ENCODE data around the gene SERGEF.

Gene SERGEF

DNA sequence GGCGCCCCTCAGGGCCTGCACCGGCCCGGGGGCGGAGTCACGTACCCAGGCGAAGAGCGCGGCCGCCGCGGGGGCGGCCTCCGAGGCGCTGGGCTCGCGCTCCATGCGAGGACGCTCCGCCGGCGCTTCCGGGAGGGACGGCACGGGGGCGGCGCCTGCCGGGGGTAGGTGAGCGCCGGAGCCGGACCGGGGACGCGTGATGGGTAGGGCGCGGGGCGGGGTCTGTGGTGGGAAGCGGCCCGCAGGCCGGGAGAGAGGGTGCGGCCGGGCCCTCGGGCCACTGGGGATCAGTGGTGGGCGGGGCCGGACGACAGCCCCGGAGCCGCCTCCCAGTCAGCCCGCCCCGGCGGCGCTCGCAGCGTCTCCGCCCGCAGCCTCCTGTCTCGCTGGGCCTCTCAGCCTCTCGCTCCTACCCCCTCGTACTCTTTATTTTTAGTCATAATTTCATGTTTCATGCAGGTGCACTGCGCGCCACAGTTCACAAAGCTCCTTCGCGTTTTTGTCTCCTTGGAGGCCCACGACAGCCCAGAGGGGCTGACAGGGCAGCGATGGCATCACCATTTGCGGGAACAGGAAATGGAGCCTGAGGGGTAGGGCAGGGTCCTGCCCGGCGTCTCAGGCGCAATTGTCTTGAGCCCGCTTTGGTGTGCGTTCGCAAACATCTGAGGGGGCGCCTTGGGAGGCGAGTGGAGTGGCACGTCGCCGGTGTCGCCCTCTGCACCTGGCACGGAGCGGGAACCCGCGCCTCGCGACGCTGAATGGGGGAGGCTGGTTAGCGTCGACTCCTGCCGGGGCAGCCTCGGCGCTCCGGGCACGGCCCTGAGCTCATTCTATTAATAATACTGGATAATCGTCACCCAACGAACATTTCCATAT lies at the start of gene SERGEF:
Gene SERGEF (minus strand): TSS at position 142 of the 876 bp plus-strand sequence. CDS start 37 bp downstream, at position 105.
- DNase-seq: peak; percentile 75 to 85

DNA sequence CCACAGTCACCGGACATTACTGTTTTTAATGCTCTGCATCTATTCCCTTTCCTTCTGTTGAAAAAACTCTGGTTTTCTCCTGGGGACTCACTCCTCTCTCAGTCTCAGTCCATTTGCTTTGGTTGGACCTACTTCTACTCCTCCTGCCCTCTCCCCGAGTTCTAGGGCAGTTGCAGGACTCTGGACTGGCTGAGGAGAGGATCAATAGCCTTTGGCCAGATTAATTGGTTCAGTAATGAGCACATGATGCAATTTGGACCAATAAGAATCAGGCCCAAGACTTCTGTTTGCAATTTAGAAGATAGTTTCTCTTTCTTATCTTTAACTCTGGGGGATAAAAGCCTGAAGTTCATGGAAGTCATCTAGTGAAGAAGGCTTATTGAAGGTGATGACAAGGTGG lies 48.5 kb upstream of the SERGEF start:
- DNase-seq: no peak

DNA sequence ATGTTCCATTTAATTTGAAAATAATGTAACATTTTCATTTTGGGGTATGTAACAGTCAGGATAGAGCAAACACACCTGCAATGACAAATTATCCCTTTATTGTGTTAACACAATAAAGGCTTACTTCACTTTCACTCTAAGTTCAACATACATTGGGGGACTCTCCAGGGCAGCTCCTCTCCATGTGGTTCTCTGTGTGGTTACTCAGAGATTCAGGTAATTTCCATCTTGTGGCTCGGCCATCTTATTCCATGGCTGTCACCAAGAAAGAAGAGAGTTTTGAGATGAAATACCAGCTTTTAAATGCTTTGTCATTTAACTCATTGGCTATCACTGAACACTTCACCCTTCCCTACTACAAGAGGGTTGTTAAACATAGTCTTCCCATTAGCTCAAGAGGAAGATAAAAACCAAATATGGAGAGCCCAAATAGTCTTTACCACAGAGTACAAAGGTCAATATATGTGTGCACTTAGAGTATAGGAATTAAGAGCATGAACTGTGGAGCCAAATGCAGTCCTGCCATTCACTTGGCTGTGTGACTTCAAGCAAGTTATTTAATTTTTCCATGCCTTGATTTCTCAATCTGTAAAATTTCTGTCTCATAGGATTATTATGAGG lies 43.8 kb upstream of the SERGEF start:
- DNase-seq: no peak

DNA sequence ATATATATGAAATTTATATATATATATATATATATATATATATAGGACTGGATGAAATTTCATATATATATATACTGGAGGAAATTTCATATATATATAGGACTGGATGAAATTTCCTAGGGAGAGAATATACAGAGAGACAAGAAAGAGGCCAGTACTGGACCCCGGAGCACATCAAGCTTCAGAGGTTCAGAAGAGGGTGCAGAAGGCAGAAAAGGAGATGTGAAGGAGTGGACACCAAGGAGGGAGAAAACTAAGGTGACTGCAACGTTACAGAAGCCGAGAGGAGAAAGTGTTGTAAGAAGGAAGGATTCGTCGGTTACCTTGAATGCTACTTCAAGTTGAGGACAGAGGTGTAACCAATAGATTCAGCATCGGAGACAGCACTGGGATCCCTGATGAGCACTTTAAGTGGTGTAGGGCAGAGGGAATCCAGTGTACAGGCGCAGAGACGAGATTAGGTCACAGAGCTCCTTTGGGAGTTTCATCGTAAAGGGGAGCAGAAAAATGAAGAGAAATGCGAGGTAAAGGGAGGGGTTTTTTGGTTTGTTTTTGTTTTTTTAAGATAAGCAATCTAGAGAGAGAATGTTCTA lies 41.8 kb upstream of the SERGEF start:
- no peak for DNase-seq

DNA sequence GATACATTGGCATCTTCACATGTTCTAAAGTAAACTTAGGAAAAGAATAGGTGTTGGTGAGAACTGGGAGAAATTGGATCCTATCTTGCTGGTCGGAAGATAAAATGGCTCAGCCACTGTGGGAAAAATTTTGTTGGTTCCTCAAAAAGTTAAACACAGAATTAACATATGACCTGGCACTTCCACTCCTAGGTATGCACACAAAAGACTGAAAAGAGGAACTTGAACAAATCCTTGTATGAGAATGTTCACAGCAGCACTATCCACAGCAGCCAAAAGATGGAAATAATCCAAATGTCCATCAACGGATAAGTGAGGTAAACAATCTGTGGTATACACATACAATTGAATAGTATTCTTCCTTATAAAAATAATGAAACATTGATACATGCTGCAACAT lies 38.0 kb upstream of the SERGEF start:
- no peak for DNase-seq

DNA sequence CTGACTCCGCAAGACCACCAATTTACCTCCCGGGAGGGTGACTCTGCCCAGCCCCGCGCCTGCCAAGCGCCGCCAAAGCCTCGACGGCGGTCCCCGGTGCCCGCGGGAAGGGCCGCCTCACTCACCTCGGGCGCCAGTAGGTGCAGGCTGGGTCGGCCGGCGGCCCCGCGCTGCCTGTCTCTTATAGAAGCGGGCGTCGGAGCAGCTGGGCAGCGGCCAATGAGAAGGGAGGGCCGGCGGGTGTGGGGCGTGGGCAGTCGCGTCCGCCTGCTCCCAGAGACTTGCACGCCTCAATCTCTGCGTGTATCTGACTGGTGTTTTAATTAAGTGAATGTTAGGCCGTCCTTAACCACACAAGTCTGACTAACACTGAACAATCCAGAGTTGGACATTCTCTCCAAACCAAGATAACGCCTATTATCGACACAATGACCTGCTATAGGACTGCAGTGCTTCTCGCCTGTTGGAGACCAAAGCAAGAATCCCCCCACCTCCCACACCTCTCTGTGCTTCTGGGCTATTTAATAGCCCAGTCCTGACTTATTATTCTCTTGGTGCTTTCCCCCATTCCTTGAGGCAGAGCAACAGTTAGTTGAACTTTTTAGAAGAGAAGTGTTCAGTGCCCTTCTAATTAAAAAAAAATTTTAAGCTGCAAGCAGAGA lies 33.4 kb upstream of the SERGEF start, which contains the start of gene TPH1:
Gene TPH1 (minus strand): TSS at position 154 of the 662 bp plus-strand sequence. CDS start 5,507 bp downstream, outside the sequence.
- DNase-seq: no peak

DNA sequence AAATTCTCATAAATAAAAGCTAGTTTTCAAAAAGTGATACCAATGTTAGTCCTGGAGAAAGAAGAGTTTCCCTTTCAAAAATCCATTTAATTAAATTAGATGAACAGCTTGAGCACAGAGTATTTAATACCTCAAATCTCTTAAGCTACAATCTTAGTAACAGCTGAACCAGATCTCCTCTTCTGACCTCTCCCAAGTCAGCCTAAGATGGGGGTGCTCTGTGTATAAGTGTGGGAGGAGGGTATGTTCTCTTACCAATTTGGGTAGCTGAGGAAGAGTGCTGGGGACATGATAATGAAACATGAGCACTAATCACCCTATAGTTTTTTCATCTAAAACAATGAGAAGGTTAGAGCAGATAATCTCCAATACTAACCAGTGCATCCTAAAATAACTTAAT lies 23.6 kb upstream of the SERGEF start:
- no peak for DNase-seq

DNA sequence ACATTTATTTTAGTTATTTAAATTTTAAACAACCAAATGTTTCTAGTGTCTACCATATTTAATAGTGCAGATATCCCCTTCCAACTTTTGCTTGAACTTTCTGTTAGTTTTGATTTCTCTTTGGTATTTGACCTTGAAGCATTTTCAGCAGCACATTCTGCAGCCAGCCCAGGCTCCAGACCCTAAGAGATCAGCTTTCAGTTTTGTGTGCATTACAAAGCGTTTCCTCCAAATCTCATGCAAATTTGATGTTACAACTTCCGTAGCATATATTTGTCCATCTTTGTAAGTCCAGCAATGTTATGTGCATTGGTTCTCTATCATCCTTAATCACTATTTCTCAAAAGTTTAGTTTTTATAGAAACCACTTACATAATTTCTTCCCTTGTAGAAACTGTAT lies 14.6 kb upstream of the SERGEF start:
- DNase-seq: no peak

DNA sequence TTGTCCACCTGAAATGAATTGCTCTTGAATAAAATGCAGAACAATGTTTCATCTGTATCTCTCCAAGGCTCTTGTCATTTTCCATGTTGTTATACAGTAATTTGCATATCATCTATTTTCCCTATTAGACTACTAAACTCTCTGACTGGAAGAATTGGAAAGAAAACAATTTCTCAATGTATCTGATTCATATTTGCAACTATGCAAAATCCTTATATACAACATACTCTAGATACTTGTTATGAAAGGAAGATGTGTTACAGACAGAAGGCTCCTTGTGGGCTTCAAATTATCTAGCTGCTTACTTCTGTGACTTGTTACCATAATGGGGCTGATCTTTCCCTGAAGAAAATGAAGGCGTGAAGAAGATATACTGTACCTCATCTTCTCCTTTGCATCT lies 9.6 kb upstream of the SERGEF start:
- no peak for DNase-seq

DNA sequence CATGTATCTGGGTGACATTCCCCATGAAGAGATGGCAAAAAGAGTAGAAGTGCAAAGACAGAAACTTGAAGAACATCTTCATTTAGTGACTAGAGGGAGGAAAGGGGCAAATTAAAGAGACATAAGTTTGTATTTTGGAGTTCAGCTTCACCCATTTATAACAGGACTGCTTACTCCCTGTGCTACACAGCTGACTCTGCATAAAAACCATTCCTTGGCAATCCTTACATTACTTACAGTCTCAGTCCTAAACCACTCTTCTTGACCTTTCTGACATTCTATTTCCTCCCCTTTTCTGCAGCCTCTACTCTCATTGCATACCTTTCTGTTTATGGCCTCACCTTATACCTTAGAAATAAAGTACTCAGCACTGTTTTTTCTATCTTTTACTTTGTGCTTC lies 6.8 kb upstream of the SERGEF start:
- no peak for DNase-seq

DNA sequence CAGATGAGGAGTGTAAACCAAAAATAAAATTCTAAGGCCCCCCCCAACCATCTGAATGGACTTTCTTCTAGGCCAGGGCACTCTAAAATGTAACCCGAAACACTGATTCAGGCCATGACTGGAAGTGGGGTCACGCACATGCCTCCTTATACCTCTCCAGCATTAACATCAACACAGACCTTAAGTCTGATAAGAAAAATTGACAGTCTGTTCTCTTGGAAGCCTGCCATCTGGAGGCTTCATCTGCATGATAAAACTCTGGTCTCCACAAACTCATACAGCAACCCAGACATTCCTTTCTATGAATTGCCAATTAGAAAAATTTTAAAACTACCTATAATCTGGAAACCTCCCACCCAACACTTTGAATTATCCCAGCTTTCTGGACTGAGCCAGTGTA lies 3.9 kb upstream of the SERGEF start:
- no peak for DNase-seq

DNA sequence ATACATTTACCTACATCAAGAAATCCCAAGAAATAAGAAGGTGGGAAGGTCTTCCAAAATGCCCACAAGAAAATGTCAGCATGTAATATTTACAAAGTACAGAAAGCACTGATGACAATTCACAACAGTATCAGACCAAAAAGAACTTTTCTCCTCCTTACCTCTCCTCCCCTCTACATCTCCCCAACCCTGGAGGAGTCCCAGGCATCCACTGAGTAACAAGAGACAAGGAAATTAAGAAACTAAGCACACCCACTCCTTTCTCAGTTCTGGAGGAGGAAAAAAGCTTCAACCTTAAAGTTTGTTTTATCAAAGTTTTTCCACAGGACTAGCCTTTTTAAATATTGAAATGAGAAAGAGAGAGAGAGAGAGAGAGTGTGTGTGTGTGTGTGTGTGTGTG lies 2.0 kb upstream of the SERGEF start:
- DNase-seq: no peak

DNA sequence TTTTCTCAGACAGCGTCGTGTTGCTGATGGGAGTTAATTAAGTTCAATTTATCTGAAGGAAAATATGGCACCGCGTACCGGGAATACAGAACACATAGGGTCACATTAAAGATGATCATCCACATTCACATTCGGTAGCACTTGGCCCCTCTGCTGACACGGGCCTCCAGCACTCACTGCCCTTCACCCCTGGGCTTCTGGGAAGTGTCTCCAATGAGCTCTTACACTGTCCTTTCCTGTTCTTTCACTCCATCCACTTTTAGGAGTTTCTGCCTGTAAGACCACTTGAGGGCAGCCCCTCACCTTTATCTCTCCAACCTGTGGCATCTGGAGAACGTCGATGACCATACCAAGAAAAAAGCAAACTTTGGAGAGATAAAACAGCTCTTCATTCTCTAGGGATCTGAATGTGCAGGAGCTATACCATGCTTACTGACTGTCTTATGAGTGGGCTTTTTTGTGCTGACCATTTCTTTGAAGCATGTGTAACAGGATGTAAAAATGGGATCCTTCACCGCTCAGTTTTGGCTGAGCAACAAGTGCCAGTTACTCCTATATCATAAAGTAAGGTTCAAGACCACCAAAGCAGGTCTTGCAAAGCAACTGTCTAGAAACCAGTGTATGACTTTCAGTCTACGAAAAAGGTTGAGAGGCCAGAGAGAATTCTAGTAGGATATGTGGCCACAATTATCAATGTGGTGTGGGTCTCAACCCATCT lies 1.1 kb upstream of the SERGEF start:
- peak in 1 of 2 experiments; percentile 26 for DNase-seq

DNA sequence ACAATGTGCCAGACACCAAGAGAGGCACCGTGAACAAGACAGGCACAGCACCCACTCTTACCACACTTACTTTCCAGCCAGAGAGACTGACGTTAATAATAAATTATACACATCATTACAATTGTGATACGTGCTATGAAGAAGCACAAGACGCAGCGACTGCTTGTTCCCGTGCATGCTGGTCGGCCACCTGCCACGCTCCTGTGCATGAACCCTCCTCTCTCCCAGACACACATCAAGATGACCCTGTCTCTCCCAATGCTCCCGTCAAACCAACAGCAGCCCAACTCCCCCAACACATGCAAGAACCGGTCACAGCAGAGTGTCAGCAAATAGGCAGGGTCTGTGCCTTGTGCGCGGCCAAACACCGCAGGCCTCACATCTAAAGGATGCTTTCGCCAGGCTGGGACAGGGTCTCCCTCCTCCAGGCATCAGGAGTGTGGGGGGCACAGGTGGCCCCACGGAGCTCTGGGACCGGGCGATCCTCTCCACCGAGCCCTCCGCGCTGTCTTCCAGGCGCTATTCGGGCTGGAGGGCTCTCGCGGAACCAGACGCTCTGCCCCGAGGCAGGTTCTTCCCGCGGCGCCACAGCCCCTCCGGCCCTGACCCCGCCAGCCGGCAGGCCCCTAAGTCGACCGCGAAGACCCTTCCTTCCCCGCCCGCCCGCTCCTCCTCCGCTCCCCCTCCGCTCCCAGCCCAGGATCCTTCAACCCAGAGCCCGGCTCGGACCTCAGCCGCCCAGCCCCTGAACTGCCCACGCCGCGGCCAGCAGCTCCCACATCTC lies 533 bp downstream of the SERGEF start:
- DNase-seq: no peak

DNA sequence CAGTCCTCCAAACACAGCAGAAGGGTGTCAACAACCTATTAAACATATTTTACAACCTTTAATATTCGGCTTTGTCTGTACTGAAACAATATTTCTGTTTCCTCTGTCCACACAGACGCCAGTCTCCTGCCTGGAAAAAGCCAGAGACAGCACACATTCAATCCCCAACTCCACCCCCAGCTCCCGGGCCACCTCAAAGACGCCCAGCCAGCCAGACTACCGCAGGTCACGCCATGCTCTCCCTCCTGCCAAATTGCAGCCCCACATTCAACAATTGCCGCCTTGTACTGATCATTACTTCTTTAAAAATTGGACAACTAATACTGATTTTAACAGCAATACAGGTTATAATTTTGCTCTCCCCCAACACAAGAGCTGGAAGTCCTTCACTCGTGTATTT lies 1.2 kb downstream of the SERGEF start:
- DNase-seq: no peak

DNA sequence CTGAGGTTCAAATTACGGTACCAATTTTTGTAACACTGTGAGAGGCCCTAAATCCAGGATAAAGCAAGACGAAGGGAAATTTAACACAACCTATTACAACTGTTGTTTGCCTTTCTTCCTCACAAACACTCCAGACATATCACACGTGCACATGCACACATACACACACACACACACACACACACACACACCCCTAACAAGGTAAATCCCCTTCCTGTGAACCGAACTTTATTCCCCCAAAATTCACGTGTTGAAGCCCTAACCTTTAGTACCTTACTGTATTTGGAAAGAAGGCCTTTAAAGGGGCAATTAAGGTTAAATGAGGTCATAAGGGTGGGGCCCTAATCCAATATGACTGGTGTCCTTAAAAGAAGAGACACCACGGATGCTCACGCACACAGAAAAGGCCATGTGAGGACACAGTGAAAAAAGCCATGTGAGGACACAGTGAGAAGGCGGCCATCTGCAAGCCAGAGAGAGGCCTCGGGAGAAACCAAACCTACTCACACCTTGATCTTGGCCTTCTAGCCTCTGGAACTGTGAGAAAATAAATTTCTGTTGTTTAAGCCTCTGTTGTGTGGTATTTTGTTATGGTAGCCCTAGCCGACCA lies 1.8 kb downstream of the SERGEF start:
- DNase-seq: no peak

DNA sequence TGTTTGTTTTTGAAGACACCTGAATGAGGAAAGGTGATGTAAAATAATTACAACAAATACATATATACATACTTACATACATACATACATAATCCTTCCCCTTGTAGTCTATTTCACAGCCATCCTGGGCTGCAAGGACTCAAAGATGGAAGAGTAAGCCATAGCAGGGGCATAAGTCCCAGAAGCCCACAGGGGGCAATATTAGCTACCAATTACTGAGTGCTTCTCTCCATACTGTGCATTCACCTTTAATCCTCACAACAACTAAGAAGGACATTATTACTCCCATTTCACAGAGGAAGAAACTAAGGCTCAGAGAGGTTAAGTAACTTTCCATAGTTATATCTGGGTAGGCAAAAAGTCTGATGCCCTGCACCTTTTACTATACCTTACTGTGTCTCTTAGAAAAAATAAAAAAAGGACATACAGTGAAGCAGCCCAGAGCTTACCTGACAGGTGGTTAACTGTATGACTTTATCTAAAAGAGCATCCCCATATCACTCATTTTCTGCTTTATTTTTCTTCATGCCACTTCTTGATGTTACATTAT lies 2.7 kb downstream of the SERGEF start:
- DNase-seq: no peak

DNA sequence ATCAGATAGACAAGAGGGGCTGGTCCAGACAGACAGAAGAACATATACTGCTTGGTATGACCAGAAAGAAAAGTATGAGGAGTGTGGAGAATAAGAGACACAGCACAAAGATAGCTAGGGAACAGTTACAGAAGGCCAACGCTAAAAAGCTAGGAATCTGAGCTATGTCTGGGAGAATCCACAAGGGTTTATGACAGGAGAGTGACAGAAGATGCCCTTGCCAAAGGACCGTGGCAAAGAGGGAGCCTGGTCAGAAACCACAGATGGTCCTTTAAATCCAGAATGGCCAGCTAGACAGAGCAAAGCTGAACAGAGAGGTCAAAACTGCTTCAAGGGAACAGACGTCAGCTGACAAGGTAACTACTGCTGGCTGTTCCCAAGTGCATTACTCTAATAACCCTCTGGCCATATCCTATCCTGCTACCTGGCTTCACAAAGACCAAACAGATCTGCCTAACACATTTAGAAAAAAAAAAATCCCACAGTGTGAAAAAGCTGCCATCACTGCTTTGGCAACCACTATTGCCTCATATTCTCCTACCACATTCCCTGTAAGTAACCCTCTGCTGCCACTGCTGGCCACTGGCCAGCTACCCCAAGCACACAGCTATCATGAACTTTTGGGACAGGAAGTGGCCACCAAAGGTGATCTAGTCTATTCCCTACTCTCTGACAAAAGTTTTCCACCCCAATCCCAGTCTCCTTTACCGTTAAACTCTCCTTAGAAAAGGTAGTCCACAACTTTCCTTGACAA lies 7.3 kb downstream of the SERGEF start:
- DNase-seq: no peak

DNA sequence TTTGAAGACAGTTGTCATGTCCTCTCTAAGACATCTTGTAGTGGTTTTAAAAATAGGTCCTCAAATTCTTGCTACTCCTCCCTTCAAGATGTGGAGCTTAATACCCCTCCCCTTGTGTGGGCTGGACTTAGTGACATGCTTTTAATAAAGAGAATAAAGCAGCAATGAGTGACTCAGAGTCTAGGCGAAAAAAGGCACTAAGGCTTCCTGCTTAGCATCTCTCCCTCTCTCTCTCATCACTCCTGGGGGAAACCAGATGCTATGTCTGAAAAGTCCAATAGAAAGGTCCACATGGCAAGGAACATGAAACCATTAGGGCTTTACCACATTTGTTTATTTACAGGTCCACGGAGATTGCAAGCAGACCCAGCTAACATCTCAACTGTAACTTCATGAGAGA lies 11.7 kb downstream of the SERGEF start:
- DNase-seq: no peak

DNA sequence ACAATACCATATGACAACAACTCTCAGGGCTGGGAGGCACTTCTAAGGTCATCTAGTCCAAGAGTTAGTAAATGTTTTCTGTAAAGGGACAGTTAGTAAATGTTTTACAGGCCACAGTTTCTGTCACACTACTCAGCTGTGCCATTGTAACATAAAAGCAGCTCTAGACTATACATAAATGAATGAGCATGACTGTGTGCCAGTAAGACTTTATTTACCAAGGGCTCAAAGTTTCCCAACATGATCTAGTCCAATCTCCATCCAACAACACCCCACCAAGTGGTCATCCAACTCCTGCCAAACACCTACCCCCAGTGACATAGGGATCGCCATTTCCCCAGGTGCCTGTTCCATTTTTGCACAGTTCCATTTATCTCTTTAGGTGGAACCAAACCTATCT lies 12.1 kb downstream of the SERGEF start:
- DNase-seq: no peak
